Neural cell (in vitro differentiated cells): ENCODE results near the gene ZNF322. TPM values are rescaled to one million over a fixed set of nuclear protein-coding genes. Genes with fewer than 3 reads are reported as not detected.

Experiments used
- H2AFZ ChIP-seq: fragments of 200-600, 300-800 bp; sonication (generic), shearing (Covaris generic); 2 replicates; pipeline ENCODE4 v1.6.0; 2014; ENCODE audit warnings: low read depth, mild to moderate bottlenecking, antibody characterized with exemption, low read length, moderate library complexity
- H3F3A ChIP-seq: fragments of 200-600 bp; shearing (Covaris generic); 2 replicates; pipeline ENCODE4 v1.6.1; 2016; ENCODE audit warnings: mild to moderate bottlenecking, moderate library complexity, mixed read lengths, antibody characterized with exemption, low read length; ENCODE audit not compliant: insufficient read depth, poor library complexity, severe bottlenecking
- H3K27ac ChIP-seq: fragments of 200-600, 300-800 bp; sonication (generic), shearing (Covaris generic); 2 replicates; pipeline ENCODE4 v1.5.1; 2014; ENCODE audit warnings: mild to moderate bottlenecking, low read length, moderate library complexity
- H3K27me3 ChIP-seq: fragments of 300-800, 200-600 bp; sonication (generic), shearing (Covaris generic); 2 replicates; pipeline ENCODE4 v1.6.0; 2014; ENCODE audit warnings: mild to moderate bottlenecking, low read depth, low read length, moderate library complexity; ENCODE audit not compliant: insufficient read depth
- H3K36me3 ChIP-seq: fragments of 300-800, 200-600 bp; sonication (generic), shearing (Covaris generic); 2 replicates; pipeline ENCODE4 v1.5.1; 2014; ENCODE audit warnings: mild to moderate bottlenecking, antibody characterized with exemption, low read length, moderate library complexity; ENCODE audit not compliant: insufficient read depth
- H3K4me2 ChIP-seq: fragments of 300-800, 200-600 bp; sonication (generic), shearing (Covaris generic); 2 replicates; pipeline ENCODE4 v1.6.0; 2014; ENCODE audit warnings: mild to moderate bottlenecking, low read length
- H3K4me3 ChIP-seq: fragments of 300-800, 200-600 bp; sonication (generic), shearing (Covaris generic); 2 replicates; pipeline ENCODE4 v1.5.1; 2014; ENCODE audit warnings: mild to moderate bottlenecking, low read length, moderate library complexity
- H3K79me2 ChIP-seq: fragments of 200-600 bp; shearing (Covaris generic); replicated peaks from 2 replicates; pipeline ENCODE4 v1.6.0; 2014; ENCODE audit warnings: mild to moderate bottlenecking, low read length, moderate library complexity; ENCODE audit not compliant: insufficient read depth
- H3K9ac ChIP-seq: fragments of 300-800, 200-600 bp; sonication (generic), shearing (Covaris generic); 2 replicates; pipeline ENCODE4 v1.6.1; 2016; ENCODE audit warnings: mild to moderate bottlenecking, low read length, mixed read lengths
- H3K9me2 ChIP-seq: fragments of 200-600 bp; shearing (Covaris generic); 2 replicates; pipeline ENCODE4 v1.6.1; 2016; ENCODE audit warnings: mild to moderate bottlenecking, low read length, mixed read lengths; ENCODE audit not compliant: insufficient read depth
- H3K9me3 ChIP-seq: fragments of 200-600, 300-800 bp; sonication (generic), shearing (Covaris generic); 2 replicates; pipeline ENCODE4 v1.6.1; 2016; ENCODE audit warnings: mild to moderate bottlenecking, mixed run types, low read length, moderate library complexity, mixed read lengths
- H4K20me1 ChIP-seq: fragments of 200-600 bp; shearing (Covaris generic); 2 replicates; pipeline ENCODE4 v1.6.1; 2016; ENCODE audit warnings: mild to moderate bottlenecking, mixed run types; ENCODE audit not compliant: insufficient read depth
- EP300 ChIP-seq: fragments of 450-650 bp; conservative IDR thresholded peaks from 2 replicates; pipeline ENCODE4 v1.6.1; 2014; ENCODE audit warnings: antibody characterized with exemption, mild to moderate bottlenecking, moderate library complexity; ENCODE audit not compliant: poor library complexity, severe bottlenecking
- EZH2 ChIP-seq: fragments of 200-600, 300-800 bp; shearing (Covaris generic), sonication (generic); IDR thresholded peaks from 2 replicates; pipeline ENCODE4 v1.6.1; 2014; ENCODE audit warnings: antibody characterized with exemption, low read length, borderline replicate concordance, mild to moderate bottlenecking; ENCODE audit not compliant: insufficient read depth, poor library complexity, severe bottlenecking
- MXI1 ChIP-seq: fragments of 450-650 bp; conservative IDR thresholded peaks from 2 replicates; pipeline ENCODE4 v1.6.1; 2014; ENCODE audit warnings: antibody characterized with exemption, mild to moderate bottlenecking; ENCODE audit not compliant: poor library complexity, severe bottlenecking
- POLR2AphosphoS5 ChIP-seq: IDR thresholded peaks from 2 replicates; pipeline ENCODE4 v1.6.1; 2012
- RAD21 ChIP-seq: fragments of 450-650 bp; conservative IDR thresholded peaks from 2 replicates; pipeline ENCODE4 v1.6.1; 2014; ENCODE audit warnings: antibody characterized with exemption, mild to moderate bottlenecking, moderate library complexity
- SMC3 ChIP-seq: fragments of 450-650 bp; conservative IDR thresholded peaks from 2 replicates; pipeline ENCODE4 v1.6.1; 2014; ENCODE audit warnings: antibody characterized with exemption, mild to moderate bottlenecking, moderate library complexity; ENCODE audit not compliant: poor library complexity
- TAF1 ChIP-seq: IDR thresholded peaks from 2 replicates; pipeline ENCODE4 v1.6.1; 2012; ENCODE audit warnings: low read depth
- polyA plus RNA-seq: library from polyadenylated mRNA; depleted of rRNA; stranded (reverse); fragments of >200 nt; gene quantifications from 2 replicates; pipeline ENCODE4 v1.2.3, GENCODE V29; 2014
- TF ChIP-seq, protein P1 (sequence below): fragments of 450-650 bp; IDR thresholded peaks from 2 replicates; pipeline ENCODE4 v1.5.1; 2014; ENCODE audit warnings: antibody characterized with exemption, mild to moderate bottlenecking, moderate library complexity; ENCODE audit not compliant: poor library complexity, severe bottlenecking
- TF ChIP-seq, protein P2 (sequence below): IDR thresholded peaks from 2 replicates; pipeline ENCODE4 v1.6.1; 2012; ENCODE audit warnings: borderline replicate concordance

The ZNF322 gene
- polyA plus RNA-seq, 1 donor from 2014 or later = 29.4 TPM

DNA sequence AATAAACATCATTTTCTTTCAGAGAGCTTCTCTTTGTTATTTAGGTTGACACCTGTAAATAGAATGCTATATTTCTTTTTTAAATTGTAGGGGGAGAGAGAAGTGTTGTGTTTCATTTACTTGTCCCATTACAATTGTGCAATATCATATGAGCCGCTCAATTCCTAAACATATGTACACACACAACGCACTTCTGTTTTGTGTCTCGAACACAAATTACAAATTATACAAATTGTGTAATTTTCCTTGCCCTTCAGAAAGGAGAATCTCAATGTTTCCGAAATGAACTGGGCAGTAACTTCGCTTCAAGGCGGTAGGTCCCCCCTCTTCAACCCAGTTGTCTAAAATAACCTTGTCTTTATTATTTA is 65.4 kb downstream of the ZNF322 start:
- TF ChIP-seq, protein P1, sequence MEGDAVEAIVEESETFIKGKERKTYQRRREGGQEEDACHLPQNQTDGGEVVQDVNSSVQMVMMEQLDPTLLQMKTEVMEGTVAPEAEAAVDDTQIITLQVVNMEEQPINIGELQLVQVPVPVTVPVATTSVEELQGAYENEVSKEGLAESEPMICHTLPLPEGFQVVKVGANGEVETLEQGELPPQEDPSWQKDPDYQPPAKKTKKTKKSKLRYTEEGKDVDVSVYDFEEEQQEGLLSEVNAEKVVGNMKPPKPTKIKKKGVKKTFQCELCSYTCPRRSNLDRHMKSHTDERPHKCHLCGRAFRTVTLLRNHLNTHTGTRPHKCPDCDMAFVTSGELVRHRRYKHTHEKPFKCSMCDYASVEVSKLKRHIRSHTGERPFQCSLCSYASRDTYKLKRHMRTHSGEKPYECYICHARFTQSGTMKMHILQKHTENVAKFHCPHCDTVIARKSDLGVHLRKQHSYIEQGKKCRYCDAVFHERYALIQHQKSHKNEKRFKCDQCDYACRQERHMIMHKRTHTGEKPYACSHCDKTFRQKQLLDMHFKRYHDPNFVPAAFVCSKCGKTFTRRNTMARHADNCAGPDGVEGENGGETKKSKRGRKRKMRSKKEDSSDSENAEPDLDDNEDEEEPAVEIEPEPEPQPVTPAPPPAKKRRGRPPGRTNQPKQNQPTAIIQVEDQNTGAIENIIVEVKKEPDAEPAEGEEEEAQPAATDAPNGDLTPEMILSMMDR = no peak
- no peak for TF ChIP-seq TAF1
- TF ChIP-seq MXI1 = no peak
- TF ChIP-seq, protein P2, sequence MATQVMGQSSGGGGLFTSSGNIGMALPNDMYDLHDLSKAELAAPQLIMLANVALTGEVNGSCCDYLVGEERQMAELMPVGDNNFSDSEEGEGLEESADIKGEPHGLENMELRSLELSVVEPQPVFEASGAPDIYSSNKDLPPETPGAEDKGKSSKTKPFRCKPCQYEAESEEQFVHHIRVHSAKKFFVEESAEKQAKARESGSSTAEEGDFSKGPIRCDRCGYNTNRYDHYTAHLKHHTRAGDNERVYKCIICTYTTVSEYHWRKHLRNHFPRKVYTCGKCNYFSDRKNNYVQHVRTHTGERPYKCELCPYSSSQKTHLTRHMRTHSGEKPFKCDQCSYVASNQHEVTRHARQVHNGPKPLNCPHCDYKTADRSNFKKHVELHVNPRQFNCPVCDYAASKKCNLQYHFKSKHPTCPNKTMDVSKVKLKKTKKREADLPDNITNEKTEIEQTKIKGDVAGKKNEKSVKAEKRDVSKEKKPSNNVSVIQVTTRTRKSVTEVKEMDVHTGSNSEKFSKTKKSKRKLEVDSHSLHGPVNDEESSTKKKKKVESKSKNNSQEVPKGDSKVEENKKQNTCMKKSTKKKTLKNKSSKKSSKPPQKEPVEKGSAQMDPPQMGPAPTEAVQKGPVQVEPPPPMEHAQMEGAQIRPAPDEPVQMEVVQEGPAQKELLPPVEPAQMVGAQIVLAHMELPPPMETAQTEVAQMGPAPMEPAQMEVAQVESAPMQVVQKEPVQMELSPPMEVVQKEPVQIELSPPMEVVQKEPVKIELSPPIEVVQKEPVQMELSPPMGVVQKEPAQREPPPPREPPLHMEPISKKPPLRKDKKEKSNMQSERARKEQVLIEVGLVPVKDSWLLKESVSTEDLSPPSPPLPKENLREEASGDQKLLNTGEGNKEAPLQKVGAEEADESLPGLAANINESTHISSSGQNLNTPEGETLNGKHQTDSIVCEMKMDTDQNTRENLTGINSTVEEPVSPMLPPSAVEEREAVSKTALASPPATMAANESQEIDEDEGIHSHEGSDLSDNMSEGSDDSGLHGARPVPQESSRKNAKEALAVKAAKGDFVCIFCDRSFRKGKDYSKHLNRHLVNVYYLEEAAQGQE = no peak
- no peak for TF ChIP-seq EP300
- TF ChIP-seq EZH2 = no peak
- no peak for TF ChIP-seq POLR2AphosphoS5
- no peak for TF ChIP-seq SMC3
- no peak for TF ChIP-seq RAD21
- H3K9me2 ChIP-seq = no peaks in the 10 kb centered on the region

DNA sequence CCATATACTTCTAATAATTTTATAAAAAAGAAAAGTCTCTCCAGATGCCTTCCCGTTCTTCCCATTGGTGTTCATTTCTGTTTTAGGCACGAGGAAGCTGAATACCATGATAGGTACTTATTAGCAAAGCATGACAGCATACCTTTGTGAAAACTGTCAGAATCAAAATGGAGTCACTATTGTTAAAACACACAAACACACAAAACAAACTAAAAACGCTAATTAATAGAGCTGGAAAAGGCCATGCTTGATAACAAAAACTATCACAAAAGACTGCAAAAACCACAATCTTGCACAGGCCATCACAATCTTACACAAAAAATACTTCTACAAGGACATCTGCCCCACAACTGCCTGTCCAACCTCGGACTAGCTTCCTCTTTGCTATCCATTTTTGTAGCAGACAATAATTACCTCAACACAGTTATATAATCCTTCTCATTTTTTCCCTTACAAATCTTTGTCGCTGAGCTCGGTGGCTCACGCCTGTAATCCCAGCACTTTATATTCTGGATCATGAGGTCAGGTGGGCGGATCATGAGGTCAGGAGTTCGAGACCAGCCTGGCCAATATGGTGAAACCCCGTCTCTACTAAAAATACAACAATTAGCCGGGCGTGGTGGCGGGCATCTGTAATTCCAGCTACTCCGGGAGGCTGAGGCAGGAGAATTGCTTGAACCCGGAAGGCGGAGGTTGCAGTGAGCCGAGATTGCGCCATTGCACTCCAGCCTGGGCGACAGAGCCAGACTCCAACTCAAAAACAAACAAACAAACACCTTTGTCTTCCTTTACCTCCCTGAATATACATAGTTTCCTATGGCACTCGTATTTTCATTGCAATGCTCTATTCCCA is 66.0 kb downstream of the ZNF322 start:
- Histone ChIP-seq H3F3A (peaks cover 7% of the 10 kb centered on the region), H3K4me2 (no peak overlapping the region), H3K9me3 (peaks cover 4% of the 10 kb centered on the region), H3K79me2 (peaks cover 10% of the 10 kb centered on the region), H3K9ac (no peak overlapping the region), H4K20me1 (no peaks in the 10 kb centered on the region), H2AFZ (no peak overlapping the region), H3K9me2 (no peaks in the 10 kb centered on the region), H3K36me3 (no peaks in the 10 kb centered on the region), H3K27me3 (peaks cover 47% of the 10 kb centered on the region), H3K4me3 (no peak overlapping the region), H3K27ac (no peak overlapping the region)
- TF ChIP-seq MXI1 (no peak), POLR2AphosphoS5 (no peak), TAF1 (no peak), RAD21 (no peak), SMC3 (no peak), EZH2 (no peak), EP300 (no peak)
- TF ChIP-seq, protein P1 = no peak
- TF ChIP-seq, protein P2 = no peak

More for the DNA sequence above, 65.4 kb downstream of the ZNF322 start:
- Histone ChIP-seq H4K20me1 (no peaks in the 10 kb centered on the region), H3K9ac (no peak overlapping the region), H3K27ac (no peak overlapping the region), H3F3A (peaks cover 7% of the 10 kb centered on the region), H3K79me2 (peaks cover 10% of the 10 kb centered on the region), H3K36me3 (no peaks in the 10 kb centered on the region), H3K9me3 (peaks cover 4% of the 10 kb centered on the region), H2AFZ (no peak overlapping the region), H3K4me3 (no peak overlapping the region), H3K27me3 (peaks cover 47% of the 10 kb centered on the region), H3K4me2 (no peak overlapping the region)
